Measurements from ENCODE around the gene ZNF593.

DNA sequence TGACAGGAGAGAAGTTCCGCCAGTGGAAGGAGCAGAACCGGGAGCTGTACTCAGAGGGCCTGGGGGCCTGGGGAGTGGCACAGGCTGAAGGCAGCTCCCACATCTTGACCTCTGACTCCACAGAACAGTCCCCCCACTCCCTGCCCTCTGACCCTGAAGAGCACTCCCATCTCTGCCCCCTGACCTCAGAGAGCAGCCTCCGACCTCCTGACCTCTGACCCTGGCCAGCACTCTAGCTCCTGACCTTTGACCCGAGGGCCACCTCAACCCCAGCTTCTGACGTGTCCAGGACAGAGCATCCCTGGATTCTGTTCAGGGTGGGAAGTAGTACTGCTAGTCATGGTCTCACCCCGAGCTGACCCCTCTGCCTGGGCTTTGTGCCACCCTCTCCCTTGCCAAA lies 19.6 kb downstream of the ZNF593 start:
- TF ChIP-seq POLR2A (IDR thresholded peaks at IDR 0.05; ENCODE audit: low read length) (no peak), GATA1 (IDR thresholded peaks at IDR 0.05; ENCODE audit: low read depth, low read length) (no peak)

Data from erythroblast (primary cell).